ENCODE data around the gene TNFSF10. TPM values are rescaled to one million over a fixed set of nuclear protein-coding genes. Genes with fewer than 3 reads are reported as not detected.
"Not testable (repeated sequence)": the region's sequence is repeated elsewhere in the genome, so short reads cannot be mapped to it uniquely, and the experiment has no call there.

Gene TNFSF10
- total RNA-seq, 4 donors from 2014 or later, result 24.6 to 54.1 (median 37.3) TPM

GRCh38 chr3:172506094-172506493 lies 17.1 kb downstream of the TNFSF10 start:
- Histone ChIP-seq H3K27me3 (no peaks in the 10 kb centered on the region), H3K4me3 (no peak overlapping the region), H3K4me1 (peaks cover 0 to 4% (median 0%) of the 10 kb centered on the region in 4 donors), H3K9me3 (peaks cover 0 to 13% (median 5%) of the 10 kb centered on the region in 4 donors), H3K36me3 (peaks cover 0 to 37% (median 0%) of the 10 kb centered on the region in 3 donors), H3K27ac (peak overlapping the region in 1 of 4 donors; percentile 57)
- TF ChIP-seq POLR2A (IDR thresholded peaks at IDR 0.05), result no peak
- no peak for TF ChIP-seq EP300 (IDR thresholded peaks at IDR 0.05)
- no peak for TF ChIP-seq CTCF (IDR thresholded peaks at IDR 0.05)
- DNase-seq (ENCODE audit: low spot score in 2 of 2), result no peak

DNA sequence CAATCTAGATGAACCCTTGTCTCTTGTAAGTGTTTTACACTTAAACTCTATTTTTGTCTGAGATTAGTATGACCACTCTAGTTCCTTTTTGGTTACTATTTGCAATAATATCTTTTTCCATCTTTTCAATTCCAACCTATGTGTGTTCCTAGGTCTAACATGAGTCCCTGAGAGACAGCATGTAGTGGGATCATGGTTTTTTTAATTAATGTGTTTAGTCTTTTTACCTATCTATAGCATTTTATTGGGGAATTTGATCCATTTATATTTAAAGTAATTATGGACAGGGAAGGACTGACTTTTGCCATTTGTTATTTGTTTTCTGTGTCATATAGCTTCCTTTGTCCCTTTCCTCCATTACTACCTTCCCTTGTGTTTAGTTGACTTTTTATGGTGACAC lies 21.7 kb downstream of the TNFSF10 start:
- no peak overlapping the region for H3K27ac ChIP-seq
- no peak overlapping the region for H3K4me3 ChIP-seq
- TF ChIP-seq CTCF (IDR thresholded peaks at IDR 0.05) (no peak), EP300 (IDR thresholded peaks at IDR 0.05) (no peak), POLR2A (IDR thresholded peaks at IDR 0.05) (no peak)
- H3K27me3 ChIP-seq, result no peaks in the 10 kb centered on the region
- peaks cover 0 to 15% (median 5%) of the 10 kb centered on the region in 4 donors for H3K9me3 ChIP-seq
- no peaks in the 10 kb centered on the region for H3K4me1 ChIP-seq
- no peak for DNase-seq (ENCODE audit: low spot score in 2 of 2)
- H3K36me3 ChIP-seq, result peaks cover 0 to 11% (median 0%) of the 10 kb centered on the region in 3 donors

- not testable (repeated sequence) for H3K36me3 ChIP-seq, H3K27me3 ChIP-seq, H3K4me3 ChIP-seq, H3K27ac ChIP-seq, H3K9me3 ChIP-seq, H3K4me1 ChIP-seq
- WGBS, 2 donors, result 22 to 26% methylated on average over 4 of the region's 4 CpGs
- DNase-seq (ENCODE audit: low spot score in 2 of 2), result peak; percentile 85 to 98
- TF ChIP-seq EP300 (IDR thresholded peaks at IDR 0.05), result peak in 1 of 2 donors; percentile 48
- peak; percentile 56 to 84 (median 70) for TF ChIP-seq CTCF (IDR thresholded peaks at IDR 0.05)
These were observed 33.0 kb downstream of the TNFSF10 start for GRCh38 chr3:172490198-172490669.

DNA sequence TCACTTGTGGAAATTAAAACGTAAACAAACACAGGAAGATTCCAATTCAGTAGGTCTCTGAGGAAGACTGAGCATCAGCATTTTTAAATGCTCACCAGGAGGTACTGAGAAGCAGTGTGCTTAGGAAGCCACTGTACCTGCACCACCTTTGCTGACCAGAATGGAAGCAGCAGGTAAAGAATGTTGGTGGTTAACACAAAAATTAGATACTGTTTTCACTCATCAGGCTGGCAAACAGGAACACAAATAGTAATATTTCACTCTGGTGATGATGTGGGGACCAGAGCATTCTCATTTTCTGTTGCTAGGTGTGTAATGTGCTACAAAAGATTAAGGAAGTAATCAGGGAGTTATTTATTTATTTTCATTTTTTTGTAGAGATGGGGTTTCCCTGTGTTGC lies 45.1 kb downstream of the TNFSF10 start:
- DNase-seq (ENCODE audit: low spot score in 2 of 2), result no peak
- Histone ChIP-seq H3K36me3 (no peaks in the 10 kb centered on the region), H3K9me3 (no peaks in the 10 kb centered on the region), H3K27me3 (no peaks in the 10 kb centered on the region), H3K4me3 (no peak overlapping the region), H3K27ac (no peak overlapping the region), H3K4me1 (peaks cover 0 to 8% (median 0%) of the 10 kb centered on the region in 4 donors)
- 71 to 75% methylated on average over 1 of the region's 1 CpG for WGBS, 2 donors
- TF ChIP-seq EP300 (IDR thresholded peaks at IDR 0.05) (no peak), POLR2A (IDR thresholded peaks at IDR 0.05) (no peak), CTCF (IDR thresholded peaks at IDR 0.05) (no peak)

DNA sequence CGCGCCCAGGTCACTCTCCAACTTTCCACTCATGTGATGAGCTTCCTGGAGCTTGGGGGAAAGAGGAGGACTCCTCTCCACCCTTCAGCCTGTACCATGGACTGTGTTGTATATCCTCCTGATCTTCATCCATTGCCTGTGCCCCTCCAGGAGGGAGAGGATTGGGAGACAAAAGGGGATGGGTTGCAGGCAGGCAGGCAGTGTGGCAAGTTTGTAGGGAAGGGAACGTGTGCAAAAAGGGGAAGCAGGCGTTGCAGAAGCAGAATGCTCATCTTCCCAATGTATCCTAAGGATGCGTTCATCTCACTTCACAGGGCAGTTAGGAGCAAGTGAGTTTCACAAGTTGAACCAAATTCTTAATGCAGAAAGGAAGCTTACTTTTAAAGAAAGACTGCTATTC lies 46.9 kb downstream of the TNFSF10 start:
- TF ChIP-seq EP300 (IDR thresholded peaks at IDR 0.05), result no peak
- TF ChIP-seq POLR2A (IDR thresholded peaks at IDR 0.05), result no peak
- no peak for TF ChIP-seq CTCF (IDR thresholded peaks at IDR 0.05)
- WGBS, 2 donors, result 71 to 74% methylated on average over 5 of the region's 5 CpGs

More for the DNA sequence above, 46.9 kb downstream of the TNFSF10 start:
- Histone ChIP-seq H3K27ac (no peak overlapping the region), H3K9me3 (peaks cover 0 to 4% (median 0%) of the 10 kb centered on the region in 4 donors), H3K36me3 (no peaks in the 10 kb centered on the region), H3K27me3 (no peaks in the 10 kb centered on the region), H3K4me1 (peaks cover 0 to 8% (median 0%) of the 10 kb centered on the region in 4 donors), H3K4me3 (peak overlapping the region in 2 of 4 donors; percentile 39 to 47)
- no peak for DNase-seq (ENCODE audit: low spot score in 2 of 2)

Data from tibial nerve (tissue), 4 donors.